Neuronal stem cell (in vitro differentiated cells): ENCODE data around the gene FMO5.

ENCODE experiments used
- DNase-seq: peaks from one replicate; pipeline ENCODE4 v3.0.0-alpha.2; 2013; ENCODE audit warnings: low spot score
- H2AFZ ChIP-seq: one replicate; pipeline ENCODE4 v1.6.1; 2013; ENCODE audit warnings: mild to moderate bottlenecking, low read length, inconsistent platforms
- H2AK5ac ChIP-seq: 2 replicates; pipeline ENCODE4 v1.6.1; 2013; ENCODE audit warnings: low read depth, mild to moderate bottlenecking, inconsistent platforms, low read length, moderate library complexity, mixed read lengths
- H2BK120ac ChIP-seq: 2 replicates; pipeline ENCODE4 v1.6.1; 2013; ENCODE audit warnings: low read depth, mild to moderate bottlenecking, inconsistent platforms, low read length, moderate library complexity, mixed read lengths
- H2BK12ac ChIP-seq: one replicate; pipeline ENCODE4 v1.6.1; 2013; ENCODE audit warnings: low read length, inconsistent platforms
- H2BK15ac ChIP-seq: 2 replicates; pipeline ENCODE4 v1.6.1; 2013; ENCODE audit warnings: mild to moderate bottlenecking, low read length, inconsistent platforms, mixed read lengths
- H2BK5ac ChIP-seq: one replicate; pipeline ENCODE4 v1.6.1; 2013; ENCODE audit warnings: inconsistent platforms, mild to moderate bottlenecking, low read length, moderate library complexity
- H3K14ac ChIP-seq: one replicate; pipeline ENCODE4 v1.6.1; 2013; ENCODE audit warnings: low read length, inconsistent platforms
- H3K18ac ChIP-seq: 2 replicates; pipeline ENCODE4 v1.6.1; 2013; ENCODE audit warnings: low read length, inconsistent platforms
- H3K23ac ChIP-seq: 2 replicates; pipeline ENCODE4 v1.6.1; 2013; ENCODE audit warnings: low read depth, mild to moderate bottlenecking, mixed read lengths, low read length, inconsistent platforms; ENCODE audit not compliant: poor library complexity
- H3K27ac ChIP-seq: replicated peaks from 3 replicates; pipeline ENCODE4 v1.5.1; 2013; ENCODE audit warnings: low read length, inconsistent platforms
- H3K27me3 ChIP-seq, 3 experiments: 2 replicates each; pipeline ENCODE4 v1.6.1; 2013; ENCODE audit warnings: low read length in 3 of 3, mild to moderate bottlenecking in 2 of 3, inconsistent platforms in 1 of 3, low read depth in 1 of 3, mixed read lengths in 1 of 3, moderate library complexity in 1 of 3; ENCODE audit not compliant: control insufficient read depth in 3 of 3, insufficient read depth in 3 of 3
- H3K36me3 ChIP-seq, 2 donors: replicated peaks in 1 of 2; 2 replicates each; pipeline ENCODE4 v1.6.1; 2013; ENCODE audit warnings: low read length in 2 of 2; ENCODE audit not compliant: control insufficient read depth in 2 of 2, insufficient read depth in 2 of 2
- H3K4ac ChIP-seq: 2 replicates; pipeline ENCODE4 v1.6.1; 2013; ENCODE audit warnings: inconsistent platforms, mild to moderate bottlenecking, low read length, moderate library complexity
- H3K4me1 ChIP-seq, 2 donors: 1 replicate in 1 of 2; 2 replicates in 1 of 2; pipeline ENCODE4 v1.6.1; 2013; ENCODE audit warnings: low read length in 2 of 2, low read depth in 1 of 2; ENCODE audit not compliant: control insufficient read depth in 2 of 2, insufficient read depth in 1 of 2
- H3K4me2 ChIP-seq: one replicate; pipeline ENCODE4 v1.6.1; 2013; ENCODE audit warnings: mild to moderate bottlenecking, low read length, inconsistent platforms; ENCODE audit not compliant: insufficient read depth, poor library complexity, severe bottlenecking
- H3K4me3 ChIP-seq, 2 donors: 2 replicates each; pipeline ENCODE4 v1.5.1; 2013; ENCODE audit warnings: low read length in 2 of 2, mild to moderate bottlenecking in 2 of 2, inconsistent platforms in 1 of 2, moderate library complexity in 1 of 2
- H3K79me1 ChIP-seq: one replicate; pipeline ENCODE4 v1.6.1; 2013; ENCODE audit warnings: low read depth, mild to moderate bottlenecking, inconsistent platforms, low read length, moderate library complexity
- H3K9ac ChIP-seq: one replicate; pipeline ENCODE4 v1.6.1; 2013; ENCODE audit warnings: mild to moderate bottlenecking, low read depth, low read length, inconsistent platforms; ENCODE audit not compliant: poor library complexity
- H3K9me3 ChIP-seq, 2 donors: replicated peaks in 1 of 2; 2 replicates each; pipeline versions ENCODE3 to v1.6.1; 2013; ENCODE audit warnings: low read length in 2 of 2, mild to moderate bottlenecking in 2 of 2, inconsistent platforms in 1 of 2, low read depth in 1 of 2, mixed read lengths in 1 of 2, moderate library complexity in 1 of 2; ENCODE audit not compliant: control insufficient read depth in 2 of 2, insufficient read depth in 1 of 2
- H4K8ac ChIP-seq: one replicate; pipeline ENCODE4 v1.6.1; 2013; ENCODE audit warnings: low read depth, mild to moderate bottlenecking, inconsistent platforms, low read length, moderate library complexity
- H4K91ac ChIP-seq: one replicate; pipeline ENCODE4 v1.6.1; 2013; ENCODE audit warnings: low read length, low read depth, mild to moderate bottlenecking, inconsistent platforms; ENCODE audit not compliant: poor library complexity
- WGBS, 2 donors: extraction: QIAGEN DNeasy Blood & Tissue Kit; methylation state at CpG; one replicate each; pipeline ENCODE4 v1.1.7; 2013; ENCODE audit warnings: missing lambda C conversion rate in 2 of 2, mixed read lengths in 1 of 2; ENCODE audit not compliant: insufficient read length in 2 of 2, insufficient replicate concordance in 1 of 2; ENCODE audit errors: extremely low coverage in 2 of 2; 5-methylcytosine and 5-hydroxymethylcytosine counted together

The FMO5 gene

GRCh38 chr1:147211577-147211976 is 13.6 kb downstream of the FMO5 start:
- Histone ChIP-seq H2AK5ac (no peak overlapping the region), H3K9ac (no peak overlapping the region), H2BK5ac (no peak overlapping the region), H3K9me3 (no peaks in the 10 kb centered on the region), H3K79me1 (no peaks in the 10 kb centered on the region), H3K4me1 (peaks cover 4 to 7% of the 10 kb centered on the region in 2 donors), H3K23ac (no peak overlapping the region), H2BK120ac (no peak overlapping the region), H3K27me3 (no peaks in the 10 kb centered on the region), H4K8ac (no peak overlapping the region), H4K91ac (no peak overlapping the region), H3K14ac (no peak overlapping the region), H3K18ac (no peak overlapping the region), H3K27ac (no peak overlapping the region), H3K36me3 (no peaks in the 10 kb centered on the region), H2BK15ac (no peak overlapping the region), H2BK12ac (no peak overlapping the region), H3K4me3 (no peak overlapping the region), H3K4me2 (no peak overlapping the region), H3K4ac (no peak overlapping the region), H2AFZ (no peak overlapping the region)
- no CpG with 5 or more reads among the region's 2 CpGs for WGBS, 2 donors
- no peak for DNase-seq

GRCh38 chr1:147210987-147211386 is 14.2 kb downstream of the FMO5 start:
- Histone ChIP-seq H3K4me1 (peaks cover 4 to 7% of the 10 kb centered on the region in 2 donors), H3K79me1 (no peaks in the 10 kb centered on the region), H3K27ac (no peak overlapping the region), H3K9me3 (no peaks in the 10 kb centered on the region), H3K36me3 (no peaks in the 10 kb centered on the region), H3K4ac (no peak overlapping the region), H2AK5ac (no peak overlapping the region), H4K8ac (no peak overlapping the region), H3K27me3 (no peaks in the 10 kb centered on the region), H3K18ac (no peak overlapping the region), H3K23ac (no peak overlapping the region), H2AFZ (no peak overlapping the region), H4K91ac (no peak overlapping the region), H2BK15ac (no peak overlapping the region), H3K9ac (no peak overlapping the region), H2BK120ac (no peak overlapping the region), H3K14ac (no peak overlapping the region), H2BK12ac (no peak overlapping the region), H2BK5ac (no peak overlapping the region), H3K4me3 (no peak overlapping the region), H3K4me2 (no peak overlapping the region)
- 100% methylated on average over 1 of the region's 2 CpGs; no CpG with 5 or more reads in 1 of the 2 donors for WGBS, 2 donors
- DNase-seq: no peak

- no CpG with 5 or more reads among the region's 3 CpGs for WGBS, 2 donors
- no peak overlapping the region for H3K27ac ChIP-seq
- no peak overlapping the region for H3K23ac ChIP-seq
- H2AFZ ChIP-seq: no peak overlapping the region
- H3K4me1 ChIP-seq: peaks cover 4 to 7% of the 10 kb centered on the region in 2 donors
- H3K79me1 ChIP-seq: no peaks in the 10 kb centered on the region
- H2AK5ac ChIP-seq: no peak overlapping the region
- no peaks in the 10 kb centered on the region for H3K9me3 ChIP-seq
- H4K8ac ChIP-seq: no peak overlapping the region
- no peak overlapping the region for H2BK15ac ChIP-seq
- H3K36me3 ChIP-seq: no peaks in the 10 kb centered on the region
- no peak for DNase-seq
- no peak overlapping the region for H3K14ac ChIP-seq
- no peak overlapping the region for H2BK12ac ChIP-seq
- no peak overlapping the region for H3K4me2 ChIP-seq
- no peak overlapping the region for H3K9ac ChIP-seq
- H4K91ac ChIP-seq: no peak overlapping the region
- H2BK120ac ChIP-seq: no peak overlapping the region
- H3K4me3 ChIP-seq: no peak overlapping the region
- H3K4ac ChIP-seq: no peak overlapping the region
- no peak overlapping the region for H2BK5ac ChIP-seq
- no peaks in the 10 kb centered on the region for H3K27me3 ChIP-seq
- no peak overlapping the region for H3K18ac ChIP-seq
Observed at GRCh38 chr1:147209825-147210821, 15.0 kb downstream of the FMO5 start.

GRCh38 chr1:147208619-147209018 is 16.5 kb downstream of the FMO5 start:
- no peak overlapping the region for H3K4me2 ChIP-seq
- no peak overlapping the region for H2BK15ac ChIP-seq
- H3K9ac ChIP-seq: no peak overlapping the region
- no peaks in the 10 kb centered on the region for H3K9me3 ChIP-seq
- H3K27ac ChIP-seq: no peak overlapping the region
- WGBS, 2 donors: no CpG with 5 or more reads among the region's 7 CpGs
- H2AK5ac ChIP-seq: no peak overlapping the region
- no peaks in the 10 kb centered on the region for H3K36me3 ChIP-seq
- H3K14ac ChIP-seq: no peak overlapping the region
- H3K4me3 ChIP-seq: no peak overlapping the region
- no peak overlapping the region for H2BK5ac ChIP-seq
- H3K27me3 ChIP-seq: no peaks in the 10 kb centered on the region
- H2AFZ ChIP-seq: no peak overlapping the region
- H3K18ac ChIP-seq: no peak overlapping the region
- no peaks in the 10 kb centered on the region for H3K79me1 ChIP-seq
- no peak overlapping the region for H4K91ac ChIP-seq
- DNase-seq: no peak
- H3K23ac ChIP-seq: no peak overlapping the region
- H3K4ac ChIP-seq: no peak overlapping the region
- H3K4me1 ChIP-seq: peaks cover 4 to 7% of the 10 kb centered on the region in 2 donors
- H4K8ac ChIP-seq: no peak overlapping the region
- no peak overlapping the region for H2BK12ac ChIP-seq
- H2BK120ac ChIP-seq: no peak overlapping the region
